ENCODE data around the gene CASP12.

Gene CASP12

GRCh38 chr11:104841185-104841584 is 57.1 kb downstream of the CASP12 start:
- DNase-seq (ENCODE audit: low read depth in 2 of 2) = no peak

DNA sequence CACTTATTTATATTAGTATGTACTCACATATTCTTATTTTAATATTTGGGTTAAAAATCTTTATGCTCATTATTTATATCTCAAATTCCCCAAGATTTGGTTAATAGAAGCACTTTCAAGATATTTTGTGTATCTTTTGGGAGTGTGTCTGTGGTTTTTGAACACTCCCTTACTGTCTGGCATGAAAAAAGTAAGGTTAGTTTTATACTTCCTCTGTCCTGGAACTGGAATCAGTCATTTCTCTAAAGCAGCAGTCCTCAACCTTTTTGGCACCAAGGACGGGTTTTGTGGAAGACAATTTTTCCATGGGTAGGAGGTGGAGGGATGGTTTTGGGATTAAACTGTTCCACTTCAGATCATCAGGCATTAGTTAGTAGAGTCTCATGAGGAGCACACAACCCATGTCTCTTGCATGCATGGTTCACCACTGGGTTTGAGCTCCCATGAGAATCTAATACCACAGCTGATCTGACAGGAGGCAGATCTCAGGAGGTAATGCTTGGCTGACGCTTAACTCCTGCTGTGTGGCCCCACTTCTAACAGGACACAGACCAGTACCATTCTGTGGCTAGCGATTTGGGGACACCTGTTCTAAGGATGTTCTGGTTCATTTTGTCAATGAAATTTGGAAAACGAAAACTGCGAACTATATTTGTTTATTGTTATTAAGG is 60.2 kb downstream of the CASP12 start:
- DNase-seq (ENCODE audit: low read depth in 2 of 2) = no peak

DNA sequence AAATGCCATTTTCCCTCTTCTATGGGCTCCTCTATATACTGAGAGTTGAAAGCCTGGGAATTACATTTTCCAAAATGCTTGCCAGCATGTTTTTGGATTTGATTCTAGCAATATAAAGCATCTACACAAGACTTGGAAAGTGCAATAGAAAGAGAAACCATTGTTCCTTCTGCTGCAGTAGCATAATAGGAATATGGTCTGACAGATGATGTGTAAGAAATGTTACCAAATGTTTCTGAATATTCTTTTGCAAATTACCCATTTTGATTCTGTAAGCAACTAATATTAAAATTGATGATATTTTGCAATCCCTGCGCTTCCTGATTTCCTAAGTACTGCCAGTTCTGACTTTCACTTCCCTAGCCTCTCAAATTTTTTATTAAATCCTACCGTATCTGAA is 61.6 kb downstream of the CASP12 start:
- no peak for DNase-seq (ENCODE audit: low read depth in 2 of 2)
